LNCaP clone FGC (cell line): ENCODE results near the gene BCAM.
A peak's percentile ranks its signal among the peaks of the same experiment; 100 is the strongest.

Source experiments
- DNase-seq: peaks from one replicate; pipeline ENCODE4 v3.0.0-alpha.2; 2011; ENCODE audit warnings: low read depth
- H3K4me3 ChIP-seq: 2 replicates; pipeline ENCODE4 v1.5.1; 2011; ENCODE audit warnings: mild to moderate bottlenecking, low read depth, low read length, control low read depth
- TF ChIP-seq, protein P1 (sequence below): IDR thresholded peaks from 2 replicates; pipeline ENCODE4 v1.5.1; 2012; ENCODE audit warnings: mild to moderate bottlenecking; ENCODE audit not compliant: control insufficient read depth, insufficient read depth; ENCODE audit errors: extremely low read depth

Gene BCAM

DNA sequence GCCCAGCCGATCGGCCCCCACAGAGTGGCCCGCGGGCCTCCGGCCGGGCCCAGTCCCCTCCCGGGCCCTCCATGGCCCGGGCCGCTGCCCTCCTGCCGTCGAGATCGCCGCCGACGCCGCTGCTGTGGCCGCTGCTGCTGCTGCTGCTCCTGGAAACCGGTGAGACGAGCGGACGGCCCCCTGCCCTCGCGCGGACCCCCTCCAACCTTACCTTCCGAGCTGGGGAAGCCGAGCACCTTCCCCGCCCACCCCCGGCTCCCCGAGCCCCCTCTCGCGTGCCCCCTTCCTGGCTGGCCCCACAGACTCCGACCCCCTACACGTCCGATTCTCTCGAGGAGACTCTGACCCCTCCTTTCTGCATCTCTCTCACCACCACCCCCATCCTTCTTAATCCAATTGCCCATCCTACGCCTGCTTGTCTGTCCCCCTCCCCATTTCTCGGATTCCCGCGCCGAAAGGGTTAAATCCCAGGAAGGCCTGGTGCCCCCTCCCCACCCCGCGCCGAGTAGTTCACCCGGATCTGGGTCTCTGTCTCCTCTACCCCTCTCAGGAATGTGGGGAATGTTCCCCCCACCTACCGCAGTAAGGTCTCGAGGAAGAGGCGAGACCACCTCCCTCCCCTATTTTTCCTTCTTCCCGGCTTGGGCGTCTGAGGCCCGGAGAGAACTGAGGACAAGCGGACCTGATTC, 37.7 kb downstream of the BCAM start:
- no peak for DNase-seq
- TF ChIP-seq, protein P1, sequence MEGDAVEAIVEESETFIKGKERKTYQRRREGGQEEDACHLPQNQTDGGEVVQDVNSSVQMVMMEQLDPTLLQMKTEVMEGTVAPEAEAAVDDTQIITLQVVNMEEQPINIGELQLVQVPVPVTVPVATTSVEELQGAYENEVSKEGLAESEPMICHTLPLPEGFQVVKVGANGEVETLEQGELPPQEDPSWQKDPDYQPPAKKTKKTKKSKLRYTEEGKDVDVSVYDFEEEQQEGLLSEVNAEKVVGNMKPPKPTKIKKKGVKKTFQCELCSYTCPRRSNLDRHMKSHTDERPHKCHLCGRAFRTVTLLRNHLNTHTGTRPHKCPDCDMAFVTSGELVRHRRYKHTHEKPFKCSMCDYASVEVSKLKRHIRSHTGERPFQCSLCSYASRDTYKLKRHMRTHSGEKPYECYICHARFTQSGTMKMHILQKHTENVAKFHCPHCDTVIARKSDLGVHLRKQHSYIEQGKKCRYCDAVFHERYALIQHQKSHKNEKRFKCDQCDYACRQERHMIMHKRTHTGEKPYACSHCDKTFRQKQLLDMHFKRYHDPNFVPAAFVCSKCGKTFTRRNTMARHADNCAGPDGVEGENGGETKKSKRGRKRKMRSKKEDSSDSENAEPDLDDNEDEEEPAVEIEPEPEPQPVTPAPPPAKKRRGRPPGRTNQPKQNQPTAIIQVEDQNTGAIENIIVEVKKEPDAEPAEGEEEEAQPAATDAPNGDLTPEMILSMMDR, result no peak
- H3K4me3 ChIP-seq, result peak overlapping the region; percentile 83

DNA sequence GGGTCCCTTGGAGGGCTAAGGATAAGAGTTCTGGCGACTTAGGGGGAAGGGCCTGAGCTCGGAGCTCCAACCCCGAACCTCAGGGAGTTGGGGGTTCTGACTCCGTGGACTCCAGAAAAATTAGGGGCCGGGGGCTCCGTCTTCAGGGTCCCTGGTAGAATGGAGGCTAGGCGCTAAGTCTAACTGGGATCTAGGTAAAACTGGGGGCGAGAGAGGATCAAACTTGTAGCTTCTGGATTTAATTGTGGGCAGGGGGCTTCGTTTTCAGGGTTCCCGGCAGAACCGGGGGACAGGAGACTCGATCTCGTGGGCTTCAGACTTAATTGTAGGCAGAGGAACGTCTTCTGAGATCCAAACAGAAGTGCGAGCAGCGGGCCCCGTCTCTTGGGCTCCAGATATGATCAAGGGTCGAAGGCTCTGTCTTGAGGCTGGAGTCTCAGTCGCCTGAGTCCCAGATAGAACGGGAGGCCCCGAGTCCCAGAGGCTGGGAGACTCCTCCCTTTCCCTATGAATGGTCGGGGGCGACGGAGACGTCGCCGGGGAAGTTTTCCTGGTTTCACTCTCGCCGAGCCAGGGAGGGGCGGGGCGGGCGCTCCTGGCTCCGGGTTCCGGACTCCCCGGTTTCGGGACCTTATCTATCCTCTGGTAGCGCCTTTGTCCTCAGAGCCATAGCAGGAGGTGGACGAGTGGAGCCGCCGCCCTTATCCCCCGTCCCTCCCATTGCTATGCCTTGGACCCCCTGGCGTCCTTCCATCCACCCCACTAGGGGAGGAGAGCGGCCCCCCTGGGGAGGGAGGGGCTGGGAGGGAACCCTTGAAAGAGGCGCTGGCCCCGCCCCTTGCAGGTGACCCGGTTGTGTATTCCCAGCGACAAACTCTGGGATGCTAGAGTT, 38.5 kb downstream of the BCAM start:
- DNase-seq, result no peak
- H3K4me3 ChIP-seq, result peak overlapping the region; percentile 83
- TF ChIP-seq, protein P1, result no peak

DNA sequence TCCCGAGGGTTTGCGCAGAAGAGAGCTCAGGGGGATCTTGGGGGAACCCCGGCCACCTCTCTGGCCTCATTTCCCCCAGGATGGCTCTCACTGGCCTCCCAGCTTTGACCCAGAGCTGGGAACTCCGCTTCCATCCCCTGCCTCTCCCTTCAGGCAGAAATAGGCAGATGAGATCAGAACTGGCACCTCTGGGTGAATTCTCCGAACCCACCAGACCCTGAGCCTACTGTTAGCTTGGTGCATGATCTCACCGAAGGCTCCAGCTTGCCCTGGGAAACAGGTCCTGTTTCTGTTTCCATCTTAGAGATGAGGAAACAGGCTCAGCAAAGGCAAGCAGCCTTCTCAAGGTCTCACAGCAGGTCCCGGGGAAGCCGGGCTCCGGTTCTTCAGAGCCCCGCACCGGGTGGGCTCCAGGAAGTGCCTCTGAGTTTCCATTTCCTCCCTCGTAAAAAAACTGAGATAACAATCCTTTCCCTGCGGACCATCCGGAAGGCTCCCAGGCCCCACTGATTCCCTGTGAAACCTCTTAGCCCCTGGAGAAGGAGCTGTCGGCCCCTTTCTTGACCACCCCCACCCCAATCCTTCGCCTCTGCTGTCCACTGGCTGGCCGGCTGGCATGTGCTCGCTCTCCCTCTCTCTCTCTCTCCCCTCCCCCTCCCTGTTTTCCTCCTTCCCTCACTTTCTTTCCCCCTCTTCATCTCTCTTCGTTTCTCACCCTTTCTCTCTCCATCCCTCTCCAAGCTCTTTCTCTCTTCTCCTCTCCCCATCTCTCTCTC, 39.3 kb downstream of the BCAM start:
- TF ChIP-seq, protein P1, result no peak
- DNase-seq, result no peak
- peak overlapping the region; percentile 83 for H3K4me3 ChIP-seq

DNA sequence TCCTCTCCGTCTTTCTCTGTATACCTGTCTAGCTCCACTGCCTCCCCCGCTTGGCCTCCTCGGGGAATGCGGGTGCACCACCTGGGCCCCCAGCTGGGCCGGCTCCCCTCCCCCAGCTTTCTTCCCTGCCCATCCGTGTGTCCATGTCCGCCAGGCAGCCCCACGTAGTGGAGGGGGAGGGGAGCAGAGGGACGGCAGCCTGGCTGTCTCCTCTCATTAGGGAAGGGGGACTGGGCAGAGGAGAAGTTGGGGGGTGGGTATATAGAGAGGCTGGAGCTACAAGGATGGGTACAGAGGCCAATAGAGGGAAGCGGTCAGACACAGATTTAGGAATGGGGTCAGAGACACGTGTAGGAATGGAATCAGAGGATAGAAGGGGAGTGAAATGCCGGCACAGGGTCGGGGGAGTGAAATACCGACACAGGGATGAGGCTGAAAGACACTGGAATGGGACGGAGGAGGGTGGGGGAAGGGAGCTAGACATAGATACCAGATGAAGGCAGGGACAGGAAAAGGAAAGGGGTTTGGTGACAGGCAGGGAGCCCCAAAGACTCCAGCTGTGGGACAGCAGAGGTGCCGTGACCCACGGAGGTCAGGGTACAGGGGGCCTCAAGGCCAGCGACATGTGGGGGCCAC, 40.0 kb downstream of the BCAM start:
- no peak for DNase-seq
- TF ChIP-seq, protein P1, result no peak
- peak overlapping the region; percentile 83 for H3K4me3 ChIP-seq

DNA sequence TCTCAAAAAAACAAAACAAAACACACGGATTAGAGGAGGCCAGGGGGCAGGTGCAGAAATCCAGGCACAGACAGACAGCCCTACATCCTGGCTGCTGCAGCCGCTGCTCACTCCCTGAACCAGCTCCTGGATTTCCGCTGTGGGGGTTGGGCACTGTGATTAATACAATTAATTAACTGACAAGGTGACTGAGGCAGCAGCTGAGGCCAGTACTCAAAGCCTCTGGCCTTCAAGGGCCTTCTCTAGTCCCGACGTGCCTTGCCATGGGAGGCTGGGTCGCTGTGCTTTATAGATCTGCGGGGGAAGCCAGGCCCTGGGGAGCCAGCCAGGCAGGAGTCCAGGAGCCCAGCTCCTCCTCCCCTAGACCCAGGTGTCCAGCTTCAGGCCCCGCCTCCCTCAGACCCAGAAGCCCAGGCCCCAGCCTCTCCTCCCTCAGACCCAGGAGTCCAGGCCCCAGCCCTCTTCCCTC, 41.8 kb downstream of the BCAM start:
- H3K4me3 ChIP-seq, result no peak overlapping the region
- no peak for DNase-seq
- TF ChIP-seq, protein P1, result no peak

DNA sequence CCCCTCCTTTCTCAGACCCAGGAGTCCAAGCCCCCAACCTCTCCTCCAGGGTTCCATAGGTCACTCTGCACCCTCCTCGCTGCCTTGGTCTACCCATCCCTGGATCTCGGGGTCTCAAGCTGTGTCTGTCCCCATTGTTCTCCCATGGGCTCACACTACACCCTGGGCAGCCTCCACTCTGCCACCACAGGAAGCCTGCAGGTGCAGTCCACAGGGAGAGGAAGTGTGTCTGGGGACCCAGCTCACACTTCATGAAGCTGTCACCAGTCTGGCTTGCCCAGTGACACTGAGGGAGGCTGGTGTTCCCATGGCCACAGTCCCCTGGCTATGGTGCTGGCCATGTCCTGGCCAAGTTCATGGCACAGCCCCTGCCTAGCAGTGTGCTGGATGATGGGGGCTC, 42.5 kb downstream of the BCAM start:
- no peak overlapping the region for H3K4me3 ChIP-seq
- TF ChIP-seq, protein P1, result no peak
- no peak for DNase-seq
